Measurements from ENCODE around the gene RBFOX2.

The RBFOX2 gene

DNA sequence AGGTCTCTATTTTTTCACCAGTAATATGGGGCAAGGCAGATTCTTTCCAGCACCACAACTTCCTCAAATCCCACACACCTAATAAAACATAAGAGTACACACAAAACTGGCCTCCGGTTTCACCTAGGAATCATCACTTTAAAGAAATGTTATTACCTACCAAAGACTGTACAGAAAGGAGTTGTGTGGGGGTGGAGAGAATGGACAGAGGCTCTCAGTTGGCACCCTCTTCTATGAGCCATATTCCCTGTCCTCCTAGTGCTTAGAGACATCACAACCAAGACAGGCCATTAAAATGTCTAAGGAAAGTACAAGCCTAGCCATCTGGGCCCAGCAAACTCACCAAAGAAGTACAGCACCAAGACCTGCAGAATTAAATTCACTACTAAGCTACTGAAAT, 56.1 kb downstream of the RBFOX2 start:
- DNase-seq (no peak), ATAC-seq (no peak)

- no peak for DNase-seq
- ATAC-seq, result no peak
Observed at GRCh38 chr22:35971456-35972119, 57.0 kb downstream of the RBFOX2 start.

DNA sequence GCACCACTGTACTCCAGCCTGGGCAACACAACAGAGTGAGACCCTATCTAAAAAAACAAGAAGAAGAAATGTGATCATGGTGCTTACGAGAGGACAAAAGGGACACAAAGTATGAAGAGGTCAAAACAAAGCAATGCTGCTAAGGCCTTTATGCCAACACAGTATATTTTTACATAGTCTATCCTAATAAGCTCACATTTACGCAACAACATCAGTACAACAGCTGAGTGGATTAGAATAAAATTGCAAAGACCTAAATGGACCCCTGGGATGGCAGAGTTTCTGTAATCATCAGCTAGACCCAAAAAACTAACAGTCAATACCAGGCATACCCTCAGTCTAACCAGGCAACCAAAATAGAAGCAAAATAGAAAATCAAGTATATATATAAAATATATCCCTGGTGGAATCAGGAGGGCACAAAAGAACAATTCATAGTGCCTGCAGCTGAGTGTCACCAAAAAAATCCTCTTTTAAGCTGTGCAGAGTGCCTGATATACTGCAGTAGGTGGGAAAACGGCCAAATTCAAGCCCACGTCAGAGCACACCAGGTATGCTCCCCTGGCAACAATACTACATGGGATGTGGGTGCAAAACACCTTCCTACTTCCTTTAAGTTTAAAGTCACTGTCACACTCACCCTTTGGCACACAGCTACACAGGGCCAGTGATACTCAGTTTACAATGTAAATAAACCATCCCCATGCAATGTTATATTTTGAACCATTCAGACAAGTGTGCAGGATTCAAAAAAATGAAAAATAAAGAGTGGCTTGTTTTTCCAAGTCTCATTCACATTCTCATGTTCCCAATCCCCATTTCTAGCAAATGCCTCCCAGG, 57.8 kb downstream of the RBFOX2 start:
- no peak for ATAC-seq
- no peak for DNase-seq

DNA sequence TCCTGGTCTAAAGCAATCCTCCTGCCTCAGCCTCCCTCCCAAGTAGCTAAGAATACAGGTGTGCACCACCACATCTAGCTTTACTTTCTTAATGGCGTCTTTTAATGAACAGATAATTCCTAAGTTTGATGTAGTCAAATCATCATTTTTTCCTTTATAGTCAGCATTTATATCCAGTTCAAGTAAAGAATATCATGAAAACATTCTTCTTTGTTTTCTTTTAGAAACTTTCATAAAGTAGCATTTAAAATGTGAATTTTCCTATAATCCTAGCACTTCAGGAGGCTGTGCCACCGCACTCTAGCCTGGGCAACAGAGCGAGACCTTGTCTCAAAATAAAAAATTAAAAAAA, 61.6 kb downstream of the RBFOX2 start:
- no peak for ATAC-seq
- no peak for DNase-seq

GRCh38 chr22:35966314-35967045, 62.1 kb downstream of the RBFOX2 start:
- no peak for DNase-seq
- no peak for ATAC-seq

GRCh38 chr22:35963237-35963810, 65.3 kb downstream of the RBFOX2 start:
- ATAC-seq (no peak), DNase-seq (no peak)

DNA sequence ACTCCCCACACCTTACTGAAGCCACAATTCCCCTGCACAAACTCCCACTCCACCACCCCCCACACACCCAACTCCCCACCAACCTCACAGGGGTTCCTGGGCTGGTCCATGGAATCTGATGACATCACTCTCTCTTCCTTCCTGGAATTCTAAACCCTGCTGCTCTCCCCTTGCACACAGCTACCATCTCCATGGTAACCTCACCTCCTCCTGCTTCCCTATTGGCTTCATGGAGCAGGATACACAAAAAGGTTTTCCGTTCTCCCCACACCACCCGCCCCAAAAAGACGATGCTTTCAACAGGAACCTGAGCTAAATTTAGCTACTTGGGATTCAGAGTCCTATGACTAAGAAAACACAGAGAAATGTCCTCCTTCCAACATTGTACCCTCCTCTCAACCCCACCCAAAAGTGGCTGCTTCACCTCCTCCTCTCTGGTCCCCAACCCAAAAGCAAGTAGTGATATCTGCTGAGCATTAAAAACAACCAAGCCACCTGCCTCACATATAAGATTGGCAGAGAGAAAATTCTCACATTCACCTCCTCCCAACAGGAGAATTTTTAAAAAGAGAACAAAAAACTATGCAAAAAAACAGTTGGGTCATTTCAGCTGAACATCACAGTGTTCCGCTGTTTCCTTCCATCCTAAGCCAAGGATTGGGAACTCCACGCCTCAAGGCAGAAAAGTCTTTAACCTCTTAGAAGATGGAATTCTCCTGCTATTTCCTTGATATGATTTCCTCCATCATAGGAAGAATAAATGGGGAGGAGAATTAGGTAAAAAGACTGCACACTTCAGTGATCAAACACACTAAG, 66.9 kb downstream of the RBFOX2 start:
- DNase-seq (no peak), ATAC-seq (no peak)

- DNase-seq (no peak), ATAC-seq (no peak)
Observed at GRCh38 chr22:35960854-35961253, 67.8 kb downstream of the RBFOX2 start.

- ATAC-seq (no peak), DNase-seq (no peak)
Observed at GRCh38 chr22:35959121-35959800, 69.4 kb downstream of the RBFOX2 start.

DNA sequence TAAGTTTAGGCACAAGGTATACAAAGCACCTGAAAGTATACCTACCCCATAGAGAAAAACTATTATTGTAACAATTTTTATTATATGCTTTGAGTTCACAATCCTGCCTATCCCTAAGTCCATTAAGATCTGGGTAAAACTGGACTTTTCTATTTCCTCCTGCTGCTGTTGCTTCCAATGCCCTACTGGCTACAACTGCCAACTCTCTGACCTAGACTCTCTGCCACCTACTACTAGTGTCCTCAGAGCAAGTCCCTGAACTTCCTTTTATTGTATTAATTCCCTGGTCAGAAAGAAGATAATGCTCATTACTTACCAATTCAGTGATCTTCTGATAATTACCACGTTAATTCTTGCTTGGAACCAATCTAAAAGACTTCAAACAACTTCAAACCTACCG, 70.3 kb downstream of the RBFOX2 start:
- ATAC-seq (no peak), DNase-seq (no peak)

GRCh38 chr22:35957589-35957988, 71.0 kb downstream of the RBFOX2 start:
- no peak for DNase-seq
- ATAC-seq, result no peak

- no peak for DNase-seq
- no peak for ATAC-seq
Observed at GRCh38 chr22:35956850-35957249, 71.8 kb downstream of the RBFOX2 start.

- ATAC-seq (no peak), DNase-seq (no peak)
Observed at GRCh38 chr22:35955546-35955945, 73.1 kb downstream of the RBFOX2 start.

- no peak for ATAC-seq
- DNase-seq, result no peak
Observed at GRCh38 chr22:35952576-35952975, 76.0 kb downstream of the RBFOX2 start.

DNA sequence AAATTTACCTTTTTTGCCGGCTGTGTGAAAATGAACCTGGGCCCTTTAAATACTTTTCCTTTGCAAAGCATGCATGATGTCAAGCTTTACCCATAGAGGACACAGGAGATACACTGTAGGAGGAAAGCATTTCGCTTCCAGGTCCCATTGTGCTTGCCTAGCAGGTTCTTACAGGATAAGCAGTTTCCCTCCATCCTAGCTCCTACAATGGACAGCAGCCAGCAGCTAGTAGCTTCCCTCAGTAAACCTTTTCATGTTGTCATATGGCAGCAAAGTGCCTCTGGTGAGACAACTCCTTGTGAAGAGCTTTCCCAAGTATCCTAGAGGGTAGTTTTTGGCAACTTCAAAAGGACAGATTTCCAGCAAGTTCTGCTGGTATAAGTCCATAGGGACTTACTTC, 78.4 kb downstream of the RBFOX2 start:
- ATAC-seq (no peak), DNase-seq (no peak)

GRCh38 chr22:35949243-35949642, 79.4 kb downstream of the RBFOX2 start:
- no peak for ATAC-seq
- DNase-seq, result no peak

DNA sequence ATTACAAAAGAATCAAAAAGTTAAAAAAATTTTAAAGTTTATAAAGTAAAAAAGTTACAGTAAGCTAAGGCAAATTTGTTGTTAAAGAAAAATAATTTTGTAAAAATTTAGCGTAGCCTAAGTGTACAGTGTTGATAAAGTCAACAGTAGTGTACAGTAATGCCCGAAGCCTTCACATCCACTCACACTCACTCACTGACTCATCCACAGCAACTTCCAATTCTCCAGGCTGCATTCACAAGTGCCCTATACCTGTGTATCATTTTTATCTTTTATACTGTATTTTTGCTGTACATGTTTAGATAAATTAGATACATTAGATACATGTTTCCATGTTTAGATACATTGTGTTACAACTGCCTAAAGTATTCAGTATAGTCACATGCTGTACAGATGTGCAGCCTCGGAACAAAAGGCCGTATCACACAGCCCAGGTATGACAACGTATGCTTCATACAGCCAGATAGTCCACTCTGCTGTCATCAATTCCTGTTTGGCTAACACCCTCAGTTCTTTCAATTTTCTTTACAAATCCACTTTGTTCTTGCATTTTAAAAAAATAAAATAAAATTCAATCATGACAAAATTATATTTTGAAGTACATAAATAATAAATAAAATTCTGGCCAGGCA, 80.7 kb downstream of the RBFOX2 start:
- DNase-seq, result no peak
- ATAC-seq, result no peak

DNA sequence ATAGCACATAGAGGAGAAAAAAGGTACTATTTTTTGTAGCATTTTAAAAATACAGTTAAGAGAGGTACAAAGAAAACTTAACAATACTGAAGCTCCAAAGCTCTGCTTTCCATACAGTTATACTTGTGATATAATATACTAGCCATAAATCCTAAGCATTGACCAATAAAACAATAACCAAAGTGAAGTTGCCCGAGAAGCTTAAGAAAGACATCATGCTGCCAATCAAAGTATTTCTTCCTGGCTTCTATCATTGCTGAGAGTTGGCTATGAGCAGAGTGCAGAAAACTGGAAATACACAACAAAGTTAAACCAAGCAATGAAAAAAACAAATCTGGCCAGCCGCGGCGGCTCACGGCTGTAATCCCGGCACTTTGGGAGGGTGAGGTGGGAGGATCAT, 84.2 kb downstream of the RBFOX2 start:
- ATAC-seq, result no peak
- DNase-seq, result no peak

DNA sequence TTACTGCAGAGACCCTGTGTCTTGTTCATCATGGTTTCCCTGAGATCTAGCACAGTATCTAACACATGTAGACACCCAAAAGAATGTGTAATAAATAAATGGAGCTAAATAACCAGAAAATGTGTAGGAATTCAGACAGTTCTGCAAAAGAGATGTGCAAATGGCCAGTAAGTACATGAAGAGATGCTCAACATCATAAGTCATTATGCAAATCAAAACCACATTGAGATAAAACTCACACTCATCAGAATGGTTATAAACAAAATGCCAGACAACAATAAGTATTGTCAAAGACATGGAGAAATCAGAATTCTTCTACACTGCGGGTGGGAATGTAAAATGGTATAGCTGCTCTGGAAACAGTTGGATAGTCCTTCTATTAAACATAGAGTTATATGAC, 88.5 kb downstream of the RBFOX2 start:
- DNase-seq (no peak), ATAC-seq (no peak)

DNA sequence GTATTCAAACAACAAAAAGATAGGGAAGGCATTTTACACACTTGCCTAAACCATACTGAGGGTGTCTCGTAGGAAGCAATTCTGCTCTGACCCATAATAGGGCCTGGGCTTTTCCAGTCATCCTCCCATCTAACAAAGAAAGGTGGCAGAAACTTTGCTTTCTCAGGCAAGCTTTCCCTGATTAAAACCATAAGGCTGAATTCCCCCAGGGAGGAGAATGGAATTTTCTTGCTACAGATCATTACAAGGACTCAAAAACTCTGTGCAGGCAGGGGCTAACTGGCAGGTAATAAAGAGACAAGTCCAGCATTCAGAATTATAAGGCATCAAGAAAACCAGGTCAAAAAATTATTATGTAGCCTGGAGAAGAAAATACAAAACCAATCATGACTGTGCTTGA, 90.4 kb downstream of the RBFOX2 start:
- DNase-seq, result no peak
- no peak for ATAC-seq

- no peak for DNase-seq
- no peak for ATAC-seq
Observed at GRCh38 chr22:35930933-35931332, 97.7 kb downstream of the RBFOX2 start.
